LNCAP (cell line): ENCODE measurements around the gene BST1.

Experiments
- TF ChIP-seq, protein P1 (sequence below): fragments of 450-650 bp; IDR thresholded peaks from 2 replicates; pipeline ENCODE4 v1.5.1; 2017; ENCODE audit warnings: mild to moderate bottlenecking

The BST1 gene

DNA sequence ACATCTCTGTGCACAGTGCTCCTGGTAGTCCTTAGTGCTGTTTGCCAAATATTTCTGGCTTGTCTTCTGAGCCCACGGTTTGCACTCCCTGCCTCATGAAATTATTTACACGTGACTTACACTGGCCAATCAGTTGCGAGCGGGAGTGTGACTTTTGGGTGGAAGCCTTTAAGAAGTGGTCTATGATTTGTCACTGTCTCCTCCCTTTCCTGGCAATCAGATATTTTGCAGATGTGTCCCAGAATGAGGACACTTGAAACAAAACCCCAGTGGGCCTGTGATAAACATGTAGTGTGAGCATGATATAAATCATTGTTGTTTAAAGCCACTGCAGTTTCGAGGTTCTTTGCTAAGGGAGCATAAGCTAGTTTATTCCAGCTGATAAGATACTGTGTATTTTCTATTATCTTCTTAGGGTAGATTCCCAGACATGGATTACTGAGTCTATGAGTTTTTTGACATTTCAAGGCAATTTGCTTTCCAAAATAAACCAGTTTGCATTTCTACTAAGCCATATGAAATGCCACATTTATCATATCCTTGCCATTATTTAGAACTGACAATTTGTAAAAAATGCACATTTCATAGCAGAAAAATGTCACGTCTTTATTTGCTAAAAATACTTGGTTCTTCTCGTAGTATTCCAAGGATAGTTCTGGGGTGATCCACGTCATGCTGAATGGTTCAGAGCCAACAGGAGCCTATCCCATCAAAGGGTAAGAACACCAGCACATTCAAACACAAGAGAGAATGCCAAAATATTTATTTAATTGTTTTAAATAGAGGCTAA is 12.0 kb downstream of the BST1 start:
- TF ChIP-seq, protein P1, sequence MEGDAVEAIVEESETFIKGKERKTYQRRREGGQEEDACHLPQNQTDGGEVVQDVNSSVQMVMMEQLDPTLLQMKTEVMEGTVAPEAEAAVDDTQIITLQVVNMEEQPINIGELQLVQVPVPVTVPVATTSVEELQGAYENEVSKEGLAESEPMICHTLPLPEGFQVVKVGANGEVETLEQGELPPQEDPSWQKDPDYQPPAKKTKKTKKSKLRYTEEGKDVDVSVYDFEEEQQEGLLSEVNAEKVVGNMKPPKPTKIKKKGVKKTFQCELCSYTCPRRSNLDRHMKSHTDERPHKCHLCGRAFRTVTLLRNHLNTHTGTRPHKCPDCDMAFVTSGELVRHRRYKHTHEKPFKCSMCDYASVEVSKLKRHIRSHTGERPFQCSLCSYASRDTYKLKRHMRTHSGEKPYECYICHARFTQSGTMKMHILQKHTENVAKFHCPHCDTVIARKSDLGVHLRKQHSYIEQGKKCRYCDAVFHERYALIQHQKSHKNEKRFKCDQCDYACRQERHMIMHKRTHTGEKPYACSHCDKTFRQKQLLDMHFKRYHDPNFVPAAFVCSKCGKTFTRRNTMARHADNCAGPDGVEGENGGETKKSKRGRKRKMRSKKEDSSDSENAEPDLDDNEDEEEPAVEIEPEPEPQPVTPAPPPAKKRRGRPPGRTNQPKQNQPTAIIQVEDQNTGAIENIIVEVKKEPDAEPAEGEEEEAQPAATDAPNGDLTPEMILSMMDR: no peak

DNA sequence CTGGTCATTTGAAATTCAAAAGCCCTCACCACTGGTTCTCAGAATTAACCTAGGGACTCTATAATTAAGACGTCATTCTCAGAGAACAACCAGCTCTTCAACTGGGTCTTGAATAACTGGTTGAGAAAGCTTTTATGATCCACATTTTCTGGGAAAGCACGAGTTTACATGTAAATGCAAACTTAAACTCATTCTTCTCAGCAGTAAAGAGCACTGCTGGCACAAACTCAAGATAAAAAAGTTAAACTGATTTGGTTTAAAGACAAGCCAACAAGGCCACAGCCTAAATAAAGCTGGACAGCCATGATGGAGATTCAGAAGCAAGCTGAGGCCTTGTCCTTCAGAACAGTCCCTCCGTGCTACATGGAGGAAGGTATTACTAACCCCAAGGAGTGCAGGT is 13.2 kb downstream of the BST1 start:
- TF ChIP-seq, protein P1: no peak

GRCh38 chr4:15717086-15717485 is 14.2 kb downstream of the BST1 start:
- TF ChIP-seq, protein P1: no peak

DNA sequence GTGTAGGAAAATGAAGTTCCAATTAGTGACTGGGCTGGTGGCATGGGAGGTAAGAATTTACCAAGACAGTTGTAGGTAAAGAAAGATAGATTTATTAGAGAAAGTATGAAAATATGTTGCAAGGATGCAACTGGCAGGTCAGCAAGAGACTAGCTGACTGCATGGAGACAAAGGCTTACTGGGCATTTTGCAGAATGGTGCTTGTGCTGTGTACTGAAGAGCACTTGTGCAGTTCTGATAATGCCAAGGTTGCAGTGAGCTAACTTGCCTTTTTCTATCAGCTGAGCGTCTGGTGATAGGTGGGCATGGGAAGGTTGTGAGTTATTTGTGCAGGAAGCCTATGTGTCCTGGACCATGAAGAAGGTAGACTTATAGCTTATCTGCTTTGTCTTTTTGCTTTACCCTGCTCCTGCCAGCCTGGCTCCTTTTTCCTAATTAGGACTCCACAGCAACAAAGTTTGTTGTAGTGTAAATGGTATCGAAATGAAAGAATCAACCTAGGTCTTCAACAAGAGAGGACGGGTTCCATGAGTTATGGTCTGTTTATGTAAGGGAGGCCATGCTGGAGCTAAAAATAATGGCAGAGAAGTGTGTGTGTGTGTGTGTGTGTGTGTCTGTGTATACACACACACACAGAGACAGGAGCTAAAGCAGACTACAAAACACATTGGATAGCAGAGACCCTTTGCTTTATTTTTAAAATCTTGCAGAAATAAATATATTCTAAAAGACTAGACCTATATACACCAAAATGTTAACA is 15.0 kb downstream of the BST1 start:
- TF ChIP-seq, protein P1: no peak

DNA sequence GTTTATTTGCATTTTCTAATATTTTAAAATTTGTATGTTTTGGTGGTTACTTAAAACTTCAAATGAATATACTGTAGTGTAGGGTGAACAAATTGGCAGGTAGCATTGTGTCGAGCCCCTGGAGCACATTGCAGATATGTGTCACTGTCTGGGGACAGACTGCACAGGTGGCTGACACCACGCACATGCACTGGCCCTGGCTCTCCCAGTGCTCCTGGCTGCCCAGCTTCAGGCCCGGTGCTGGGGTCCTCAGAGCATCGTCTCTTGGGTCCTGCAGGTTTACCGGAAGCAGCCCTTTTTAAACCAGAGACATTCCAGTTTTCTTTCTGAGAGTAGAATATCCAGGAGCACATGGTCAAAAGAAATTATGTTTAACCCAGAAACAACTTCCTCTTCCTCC is 15.6 kb downstream of the BST1 start:
- TF ChIP-seq, protein P1: no peak

GRCh38 chr4:15718959-15719358 is 16.1 kb downstream of the BST1 start:
- TF ChIP-seq, protein P1: no peak

GRCh38 chr4:15719506-15719905 is 16.6 kb downstream of the BST1 start:
- TF ChIP-seq, protein P1: no peak
